ENCODE results near the gene POLN. TPM values are rescaled to one million over a fixed set of nuclear protein-coding genes. Genes with fewer than 3 reads are reported as not detected.

POLN gene
- total and polyA plus RNA-seq, 2 of the 4 experiments (the other 2 are of a cell fraction): 0.63 to 0.72 TPM

- no peak overlapping the region for H2BK20ac ChIP-seq (ENCODE audit: low read depth, low read length)
- H4K20me1 ChIP-seq (ENCODE audit: insufficient read depth, low read length): no peaks in the 10 kb centered on the region
- no peak overlapping the region for H4K5ac ChIP-seq (ENCODE audit: low read depth, low read length)
- intact Hi-C loops (cut with micrococcal nuclease) (no loop called here), dilution Hi-C loops (cut with HindIII; ENCODE audit: low sequenced_read_pairs, unreplicated experiment) (no loop called here), in situ Hi-C loops (cut with MboI; ENCODE audit: low sequenced_read_pairs) (no loop called here)
- ATAC-seq (ENCODE audit: low read depth) (no peak), DNase-seq (no peak)
- H3K36me3 ChIP-seq (ENCODE audit: control insufficient read depth, insufficient read depth, low read length): no peaks in the 10 kb centered on the region
- H2BK120ac ChIP-seq (ENCODE audit: low read depth, low read length): peak overlapping the region; percentile 75; the same call in 1 of the 2 replicates
- H4K8ac ChIP-seq (ENCODE audit: low read depth in 2 of 2, low read length in 2 of 2): 0 out of 4 replicates have a peak overlapping the region, but pooled peaks of 1 of the 2 experiments have one; percentile 35
- ChIA-PET CTCF (no interaction called here), POLR2A (ENCODE audit: unreplicated experiment) (no interaction called here)
- no peak overlapping the region for H3K9ac ChIP-seq (ENCODE audit: low read depth, low read length)
- 65% methylated on average over 8 of the region's 27 CpGs; no CpG with 5 or more reads in 1 of the 2 experiments for WGBS, 2 experiments (ENCODE audit: extremely low coverage in 2 of 2, insufficient read length in 1 of 2)
- H3K4me3 ChIP-seq (ENCODE audit: insufficient read depth, low read depth, low read length): no peak overlapping the region
- no peak overlapping the region for H2AK5ac ChIP-seq (ENCODE audit: low read depth, low read length)
- 0 out of 2 replicates have a peak, but pooled peaks cover 3% of the 10 kb centered on the region for H3K9me1 ChIP-seq (ENCODE audit: insufficient read depth, low read length)
- H4K91ac ChIP-seq (ENCODE audit: insufficient read depth, low read depth, low read length): no peak overlapping the region
- no peak overlapping the region for H3K23ac ChIP-seq (ENCODE audit: low read depth, low read length)
- peak overlapping the region; percentile 59 for H3K4ac ChIP-seq (ENCODE audit: low read depth, low read length)
- H3K27me3 ChIP-seq (ENCODE audit: control insufficient read depth, insufficient read depth, low read length): 0 out of 2 replicates have a peak, but pooled peaks cover 2% of the 10 kb centered on the region
- H3K56ac ChIP-seq (ENCODE audit: extremely low read depth, insufficient read depth, low read length): no peak overlapping the region
- H3K9me3 ChIP-seq (ENCODE audit: control insufficient read depth, insufficient read depth, low read length): no peaks in the 10 kb centered on the region
- peaks cover 2% of the 10 kb centered on the region; the same call in 1 of the 2 replicates for H3K4me1 ChIP-seq (ENCODE audit: control insufficient read depth, insufficient read depth, low read length)
- H2AK9ac ChIP-seq (replicated peaks; ENCODE audit: low read depth, low read length, poor library complexity): peak overlapping the region; percentile 84
- no peak overlapping the region for H3K27ac ChIP-seq (ENCODE audit: insufficient read depth, low read length)
- H3K14ac ChIP-seq (replicated peaks; ENCODE audit: low read depth, low read length): 0 out of 2 replicates have a peak overlapping the region, but pooled peaks have one; percentile 37
- no peak overlapping the region for H2BK15ac ChIP-seq (ENCODE audit: low read depth, low read length)
- no peak overlapping the region for H3K4me2 ChIP-seq (ENCODE audit: low read depth, low read length)
- peak overlapping the region; percentile 83 for H2AFZ ChIP-seq (replicated peaks; ENCODE audit: low read length, poor library complexity)
- H3K18ac ChIP-seq (ENCODE audit: low read depth, low read length): no peak overlapping the region
- no peak overlapping the region for H2BK5ac ChIP-seq (ENCODE audit: low read depth, low read length, poor library complexity, severe bottlenecking)
- BruUV-seq (replicated peaks): no TSS peak
- H3K79me1 ChIP-seq (ENCODE audit: low read depth in 1 of 2, low read length in 2 of 2): no peaks in the 10 kb centered on the region
- TF ChIP-seq BHLHE40 (IDR thresholded peaks at IDR 0.05; ENCODE audit: low read depth, low read length): no peak
- TF ChIP-seq USF2 (IDR thresholded peaks at IDR 0.05; ENCODE audit: low read depth, low read length): no peak
- no peak for TF ChIP-seq ELK1 (IDR thresholded peaks at IDR 0.05; ENCODE audit: borderline replicate concordance, low read depth, low read length)
- TF ChIP-seq RCOR1 (IDR thresholded peaks at IDR 0.05; ENCODE audit: insufficient replicate concordance, low read length): no peak
- no peak for TF ChIP-seq CHD1 (IDR thresholded peaks at IDR 0.05; ENCODE audit: low read depth, low read length)
- TF ChIP-seq RFX5 (IDR thresholded peaks at IDR 0.05; ENCODE audit: low read depth, low read length): no peak
- no peak for TF ChIP-seq NFE2L2 (IDR thresholded peaks at IDR 0.05; ENCODE audit: low read depth, low read length)
- TF ChIP-seq POLR2A (IDR thresholded peaks at IDR 0.05; ENCODE audit: low read depth, low read length): no peak
- no peak for TF ChIP-seq SMC3 (IDR thresholded peaks at IDR 0.05; ENCODE audit: low read depth, low read length)
- no peak for TF ChIP-seq MAZ (IDR thresholded peaks at IDR 0.05; ENCODE audit: borderline replicate concordance, low read depth, low read length)
- no peak for TF ChIP-seq MXI1 (IDR thresholded peaks at IDR 0.05; ENCODE audit: borderline replicate concordance, low read depth, low read length)
- no peak for TF ChIP-seq CTCF (conservative IDR thresholded peaks at IDR 0.05; ENCODE audit: low read depth, low read length)
- no peak for TF ChIP-seq RAD21 (IDR thresholded peaks at IDR 0.05; ENCODE audit: low read length)
- no peak for TF ChIP-seq CEBPB (IDR thresholded peaks at IDR 0.05; ENCODE audit: low read depth, low read length)
- TF ChIP-seq FOS (IDR thresholded peaks at IDR 0.05; ENCODE audit: low read depth, low read length): no peak
Measured at GRCh38 chr4:2285613-2286381, 43.9 kb upstream of the POLN start.

Measured in IMR-90 (cell line).